Chondrocyte (in vitro differentiated cells): ENCODE data around the gene SECTM1. TPM values are rescaled to one million over a fixed set of nuclear protein-coding genes. Genes with fewer than 3 reads are reported as not detected.

ENCODE experiments used
- DNase-seq: peaks from one replicate; pipeline ENCODE4 v3.0.0; 2021; ENCODE audit warnings: mixed read lengths, low spot score
- H3K27ac Mint-ChIP-seq: one replicate; pipeline ENCODE4 v1.8.0; 2021; ENCODE audit warnings: mild to moderate bottlenecking, moderate library complexity, mixed read lengths; ENCODE audit not compliant: unreplicated experiment
- H3K27me3 Mint-ChIP-seq: 2 replicates; pipeline ENCODE4 v1.8.0; 2021; ENCODE audit warnings: low read depth, mixed read lengths
- H3K36me3 Mint-ChIP-seq: 2 replicates; pipeline ENCODE4 v1.8.0; 2021; ENCODE audit warnings: low read depth, mixed read lengths
- H3K4me1 Mint-ChIP-seq: 2 replicates; pipeline ENCODE4 v1.8.0; 2021; ENCODE audit warnings: low read depth, mild to moderate bottlenecking, mixed read lengths
- H3K4me3 Mint-ChIP-seq: one replicate; pipeline ENCODE4 v1.8.0; 2021; ENCODE audit warnings: mild to moderate bottlenecking, moderate library complexity, mixed read lengths; ENCODE audit not compliant: unreplicated experiment
- H3K9me3 Mint-ChIP-seq: 2 replicates; pipeline ENCODE4 v1.8.0; 2021; ENCODE audit warnings: low read depth, mixed read lengths
- total RNA-seq: library from RNA; stranded (reverse); gene quantifications from 3 replicates; pipeline ENCODE4 v1.2.1, GENCODE V29; 2021
- TF ChIP-seq, protein P1 (sequence below): fragments of 200-600 bp; sonication (generic); IDR thresholded peaks from 2 replicates; pipeline ENCODE4 v1.5.0; 2021; ENCODE audit warnings: antibody characterized with exemption, mild to moderate bottlenecking, moderate library complexity

The SECTM1 gene
- total RNA-seq, 1 donor from 2014 or later, result 2.1 TPM

DNA sequence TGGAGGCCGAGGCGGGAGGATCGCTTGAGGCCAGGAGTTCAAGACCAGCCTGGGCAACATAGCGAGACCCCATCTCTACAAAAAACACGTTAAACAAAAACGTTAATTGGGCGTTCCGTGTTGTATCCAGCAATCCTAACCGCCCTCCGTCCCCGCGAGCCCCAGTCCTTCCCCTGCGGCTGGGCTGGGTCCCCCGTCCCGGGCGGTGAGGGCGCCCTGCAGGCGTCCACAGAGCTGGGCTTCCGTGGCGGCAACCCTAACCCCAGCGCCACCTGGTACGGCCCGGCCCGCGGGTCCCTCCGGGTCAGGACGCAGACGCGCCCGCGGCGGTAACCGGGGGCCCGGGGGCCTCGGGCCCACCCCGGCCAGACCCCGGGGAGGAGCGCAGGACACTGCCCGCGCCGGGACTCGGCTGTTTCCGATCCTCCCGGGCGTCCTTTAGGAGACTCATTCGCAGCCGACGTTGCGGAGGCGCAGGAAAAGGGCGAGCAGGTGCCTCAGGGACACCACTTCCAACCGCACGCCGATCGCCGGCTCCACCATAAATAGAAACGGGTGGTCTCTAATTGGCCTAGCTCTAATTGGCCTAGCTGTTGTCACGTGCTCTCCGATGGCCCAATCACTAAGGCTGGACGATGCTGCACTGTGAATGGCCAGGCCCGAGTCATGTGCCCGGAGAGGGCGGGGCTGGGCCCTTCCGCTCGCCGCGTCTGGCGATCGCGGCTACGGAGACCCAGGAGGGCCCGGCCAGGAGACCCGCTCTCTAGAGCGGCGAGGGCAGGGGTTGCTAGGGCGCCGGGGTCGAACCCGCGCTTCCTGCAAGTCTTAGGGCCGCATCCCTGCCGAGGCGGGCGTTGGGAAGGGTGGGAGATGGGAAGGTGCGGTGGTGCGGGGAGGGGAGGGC, 41.1 kb downstream of the SECTM1 start:
- Mint-ChIP-seq H3K27me3 (no peaks in the 10 kb centered on the region), H3K9me3 (no peaks in the 10 kb centered on the region)

DNA sequence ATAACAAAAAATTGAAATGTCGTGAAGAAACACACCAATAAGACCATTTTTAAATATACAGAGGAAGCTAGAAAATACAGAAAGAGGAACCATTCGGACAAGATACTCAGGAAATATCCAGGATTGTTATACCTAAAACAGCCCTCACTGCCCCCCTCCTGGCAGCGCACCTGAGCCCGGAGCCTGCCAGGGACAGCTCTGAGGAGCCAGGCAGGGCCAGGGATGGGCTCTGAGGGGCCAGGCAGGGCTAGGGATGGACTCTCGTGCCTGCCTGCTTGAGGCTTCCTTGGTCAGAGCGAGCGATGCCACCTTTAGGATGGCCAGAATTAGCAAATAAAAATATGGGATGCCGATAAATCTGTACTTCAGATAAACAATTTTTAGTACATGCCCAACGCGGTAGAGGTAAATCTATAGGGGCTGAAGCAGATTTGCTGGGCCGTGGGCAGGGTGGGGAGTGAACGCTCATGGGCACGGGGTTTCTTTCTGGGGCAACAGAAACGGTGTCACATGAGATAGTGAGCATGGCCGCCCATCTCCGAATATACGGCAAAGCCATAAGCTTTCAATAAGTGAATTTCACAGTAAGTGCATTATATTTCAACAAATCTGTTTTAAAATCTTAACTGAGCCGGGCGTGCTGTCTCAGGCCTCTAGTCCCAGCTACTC, 41.9 kb downstream of the SECTM1 start:
- no peaks in the 10 kb centered on the region for H3K36me3 Mint-ChIP-seq
- peaks cover 19% of the 10 kb centered on the region for H3K4me1 Mint-ChIP-seq
- TF ChIP-seq, protein P1, sequence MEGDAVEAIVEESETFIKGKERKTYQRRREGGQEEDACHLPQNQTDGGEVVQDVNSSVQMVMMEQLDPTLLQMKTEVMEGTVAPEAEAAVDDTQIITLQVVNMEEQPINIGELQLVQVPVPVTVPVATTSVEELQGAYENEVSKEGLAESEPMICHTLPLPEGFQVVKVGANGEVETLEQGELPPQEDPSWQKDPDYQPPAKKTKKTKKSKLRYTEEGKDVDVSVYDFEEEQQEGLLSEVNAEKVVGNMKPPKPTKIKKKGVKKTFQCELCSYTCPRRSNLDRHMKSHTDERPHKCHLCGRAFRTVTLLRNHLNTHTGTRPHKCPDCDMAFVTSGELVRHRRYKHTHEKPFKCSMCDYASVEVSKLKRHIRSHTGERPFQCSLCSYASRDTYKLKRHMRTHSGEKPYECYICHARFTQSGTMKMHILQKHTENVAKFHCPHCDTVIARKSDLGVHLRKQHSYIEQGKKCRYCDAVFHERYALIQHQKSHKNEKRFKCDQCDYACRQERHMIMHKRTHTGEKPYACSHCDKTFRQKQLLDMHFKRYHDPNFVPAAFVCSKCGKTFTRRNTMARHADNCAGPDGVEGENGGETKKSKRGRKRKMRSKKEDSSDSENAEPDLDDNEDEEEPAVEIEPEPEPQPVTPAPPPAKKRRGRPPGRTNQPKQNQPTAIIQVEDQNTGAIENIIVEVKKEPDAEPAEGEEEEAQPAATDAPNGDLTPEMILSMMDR, result no peak
- DNase-seq, result no peak
- H3K27ac Mint-ChIP-seq, result no peak overlapping the region
- no peaks in the 10 kb centered on the region for H3K27me3 Mint-ChIP-seq
- H3K9me3 Mint-ChIP-seq, result no peaks in the 10 kb centered on the region
- H3K4me3 Mint-ChIP-seq, result peak overlapping the region; percentile 47

More for the DNA sequence above, 41.1 kb downstream of the SECTM1 start:
- Mint-ChIP-seq H3K27ac (peak overlapping the region; percentile 59), H3K36me3 (no peaks in the 10 kb centered on the region), H3K4me3 (peak overlapping the region; percentile 73), H3K4me1 (peaks cover 27% of the 10 kb centered on the region)
- TF ChIP-seq, protein P1, result peak; percentile 10
- peak; percentile 97 for DNase-seq

- no peak for DNase-seq
- H3K36me3 Mint-ChIP-seq, result no peaks in the 10 kb centered on the region
- TF ChIP-seq, protein P1, result no peak
- no peaks in the 10 kb centered on the region for H3K27me3 Mint-ChIP-seq
- H3K9me3 Mint-ChIP-seq, result no peaks in the 10 kb centered on the region
- H3K4me1 Mint-ChIP-seq, result peaks cover 19% of the 10 kb centered on the region
- no peak overlapping the region for H3K4me3 Mint-ChIP-seq
- H3K27ac Mint-ChIP-seq, result peak overlapping the region; percentile 10
Measured at GRCh38 chr17:82287868-82288801, 45.4 kb downstream of the SECTM1 start.

DNA sequence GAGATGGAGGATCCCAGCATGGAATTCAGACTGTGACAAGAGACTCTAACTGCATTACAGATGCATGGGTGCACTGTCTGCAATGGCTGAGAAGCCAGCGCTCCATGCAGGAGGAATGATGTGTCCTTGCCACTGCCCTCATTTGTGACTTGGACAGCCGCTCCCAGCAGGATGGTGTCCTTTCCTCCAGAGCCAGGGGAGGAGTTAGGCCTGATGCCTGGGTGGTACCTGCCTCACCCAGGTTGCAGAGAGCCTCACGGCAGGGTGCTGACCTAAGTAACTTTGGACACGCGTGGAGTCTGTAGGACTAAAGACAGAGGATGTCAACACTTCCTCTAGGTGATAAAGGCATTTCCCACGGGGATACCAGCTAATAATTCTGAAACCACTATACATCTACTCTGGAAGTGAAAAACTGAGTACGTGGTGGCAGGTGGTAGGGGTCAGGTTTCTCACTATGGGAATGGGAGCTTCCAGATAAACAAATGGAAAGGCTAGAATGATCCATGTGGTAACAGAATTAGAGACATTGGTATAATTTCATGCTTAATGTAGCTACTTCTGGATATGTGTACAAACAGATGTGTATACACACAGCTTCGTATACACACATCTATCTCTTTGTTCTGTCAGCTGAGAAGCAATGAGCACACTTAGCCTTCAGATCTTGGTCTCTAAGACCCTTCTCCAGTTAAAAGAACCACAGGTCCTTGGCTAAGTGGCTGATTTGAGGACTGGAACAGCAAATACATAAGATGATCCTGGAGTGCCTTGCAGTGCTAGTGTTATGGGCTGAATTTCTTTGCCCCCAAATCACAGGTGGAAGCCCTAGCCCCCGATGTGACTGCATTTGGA, 46.3 kb downstream of the SECTM1 start:
- H3K27me3 Mint-ChIP-seq, result no peaks in the 10 kb centered on the region
- peaks cover 24% of the 10 kb centered on the region for H3K4me1 Mint-ChIP-seq
- TF ChIP-seq, protein P1, result no peak
- no peaks in the 10 kb centered on the region for H3K9me3 Mint-ChIP-seq
- no peak overlapping the region for H3K27ac Mint-ChIP-seq
- H3K4me3 Mint-ChIP-seq, result no peak overlapping the region
- no peak for DNase-seq
- no peaks in the 10 kb centered on the region for H3K36me3 Mint-ChIP-seq
